BJ (cell line): ENCODE results near the gene PSME1. TPM values are rescaled to one million over a fixed set of nuclear protein-coding genes. Genes with fewer than 3 reads are reported as not detected.

Experiments
- CTCF ChIA-PET: fragments of 350-600 bp; formaldehyde crosslinking; extraction: SDS; loops from one replicate; lab custom pipeline; 2021; ENCODE audit warnings: antibody characterized with exemption, inconsistent platforms; lab: Yijun Ruan, JAX
- POLR2A ChIA-PET: fragments of 300-600 bp; sonication (Branson Sonifier 250); formaldehyde crosslinking; extraction: SDS; loops from one replicate; lab custom pipeline; 2021; ENCODE audit warnings: antibody characterized with exemption; lab: Charles Lee
- DNase-seq: peaks from one replicate; pipeline ENCODE4 v3.0.0-alpha.2; 2011; ENCODE audit warnings: low read depth
- H3K27me3 ChIP-seq: 2 replicates; pipeline ENCODE4 v1.6.0; 2011; ENCODE audit warnings: low read length; ENCODE audit not compliant: control insufficient read depth, insufficient read depth
- H3K36me3 ChIP-seq: 2 replicates; pipeline ENCODE4 v1.5.1; 2011; ENCODE audit warnings: low read length; ENCODE audit not compliant: control insufficient read depth, insufficient read depth
- H3K4me3 ChIP-seq: 2 replicates; pipeline ENCODE4 v1.5.1; 2011; ENCODE audit warnings: low read depth, mild to moderate bottlenecking, control low read depth, low read length
- CTCF ChIP-seq: IDR thresholded peaks from 2 replicates; pipeline ENCODE4 v1.5.1; 2011; ENCODE audit warnings: low read depth, mild to moderate bottlenecking, control low read depth, inconsistent platforms, low read length, moderate library complexity; ENCODE audit not compliant: insufficient read depth
- polyA plus RNA-seq: library from polyadenylated mRNA; depleted of rRNA; stranded (reverse); fragments of >200 nt; gene quantifications from 2 replicates; pipeline ENCODE4 v1.2.3, GENCODE V29; 2011

PSME1 gene
- polyA plus RNA-seq, 1 experiment: 106 TPM

DNA sequence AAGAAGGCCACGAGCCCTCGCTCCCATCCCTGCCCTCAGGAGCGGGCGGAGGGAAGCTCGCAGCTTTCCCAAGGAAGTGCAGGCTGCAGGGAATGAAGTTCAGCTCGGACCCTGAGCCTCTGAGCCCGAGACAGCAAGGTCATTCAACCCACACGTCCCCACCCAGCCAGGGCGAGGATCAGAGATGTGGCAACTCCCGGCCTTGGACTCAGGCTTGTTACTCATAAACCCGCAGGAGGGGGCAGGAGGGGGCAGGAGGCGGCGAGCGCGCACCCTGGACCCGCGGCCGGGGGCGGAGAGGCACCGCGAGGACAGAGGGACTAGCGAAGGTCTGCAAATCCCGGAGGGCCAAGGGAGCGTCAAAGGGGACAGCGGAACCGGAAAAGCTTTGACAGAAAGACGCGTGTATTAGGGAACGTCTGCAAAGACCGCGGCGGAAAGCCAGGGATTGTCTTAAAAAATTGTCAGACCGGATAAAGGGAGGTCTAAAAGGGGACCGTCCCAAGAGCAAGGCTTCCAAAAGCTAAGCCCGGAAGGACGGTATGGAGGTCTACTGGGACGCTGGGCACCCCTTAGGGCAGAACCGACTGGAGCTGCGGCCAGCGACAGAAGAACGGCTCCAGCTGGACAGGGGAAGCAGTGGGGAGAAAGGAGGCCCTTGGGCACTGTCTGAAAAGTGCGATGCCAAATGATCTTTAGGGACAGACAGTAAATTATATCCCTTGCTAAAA lies 22.0 kb upstream of the PSME1 start:
- TF ChIP-seq CTCF: no peak
- Histone ChIP-seq H3K27me3 (no peaks in the 10 kb centered on the region), H3K4me3 (peak overlapping the region; percentile 59), H3K36me3 (peaks cover 7% of the 10 kb centered on the region; the same call in 1 of the 2 replicates)
- ChIA-PET CTCF (interaction anchor here (1.0 to 2.6 kb wide), 6 partner anchors 20 to 317 kb away, joined by 3 to 15 read pairs (median 6); partner anchors contain the start of genes IRF9 and PCK2), POLR2A (interaction anchor here (0.5 to 1.2 kb wide), 7 partner anchors 8 to 1131 kb away, joined by 3 to 6 read pairs (median 4); partner anchors contain the start of genes AJUBA, PCK2, PSME2 and RNF31)
- DNase-seq: peak; percentile 54

- POLR2A ChIA-PET: interaction anchor here (0.6 to 1.2 kb wide), 6 partner anchors 9 to 317 kb away, joined by 3 to 6 read pairs (median 4); partner anchors contain the start of genes PCK2, PSME1, PSME2 and RNF31
- Histone ChIP-seq H3K4me3 (peak within 1 kb of the TSS; percentile 70), H3K27me3 (no peaks in the 10 kb centered on the region), H3K36me3 (peaks cover 11% of the 10 kb centered on the region)
- CTCF ChIA-PET: interaction anchor here (1.0 to 2.6 kb wide), 7 partner anchors 21 to 317 kb away, joined by 3 to 15 read pairs (median 4); partner anchors contain the start of genes IRF9 and PCK2
- no peak for TF ChIP-seq CTCF
- DNase-seq: peak; percentile 99
Measured at GRCh38 chr14:24114532-24115421, 21.2 kb upstream of the PSME1 start, which contains the start of the genes DCAF11 and NRL. TSS of gene DCAF11 (plus strand) at chr14:24114777. CDS start at chr14:24115595, 818 bp downstream. TSS of gene NRL (minus strand) at chr14:24114949. CDS start at chr14:24082848, 32,101 bp downstream.

DNA sequence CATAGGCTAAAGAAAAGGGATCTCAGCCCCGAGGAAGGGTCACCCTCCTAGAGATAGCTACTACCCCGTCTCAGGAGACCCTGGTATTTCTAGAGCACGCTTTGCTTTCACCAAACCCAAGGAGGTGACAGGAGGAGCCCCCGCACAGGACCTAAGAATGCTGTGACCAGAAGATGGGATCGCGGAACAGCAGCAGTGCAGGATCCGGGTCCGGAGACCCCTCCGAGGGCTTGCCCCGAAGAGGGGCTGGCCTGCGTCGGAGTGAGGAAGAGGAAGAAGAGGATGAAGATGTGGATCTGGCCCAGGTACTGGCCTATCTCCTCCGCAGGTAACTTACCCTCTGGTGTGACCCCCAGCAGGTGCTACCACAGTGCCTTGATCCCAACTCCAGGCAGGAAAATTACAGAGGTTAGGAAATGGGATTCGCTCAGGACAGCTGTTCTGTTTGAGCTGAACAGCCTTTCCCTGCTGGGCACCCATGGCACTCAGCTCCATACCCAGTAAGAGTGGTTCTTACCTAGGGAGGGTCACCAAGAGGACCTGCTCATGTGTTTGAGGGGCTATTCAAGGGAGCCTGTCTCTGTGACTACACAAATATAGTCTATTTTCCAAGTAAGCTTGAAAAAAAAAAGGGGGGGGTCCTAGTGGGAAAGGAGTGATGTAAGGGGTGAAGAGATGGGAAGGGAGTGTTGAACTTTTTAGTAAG lies 20.4 kb upstream of the PSME1 start:
- Histone ChIP-seq H3K36me3 (peaks cover 12% of the 10 kb centered on the region), H3K4me3 (peak overlapping the region; percentile 70), H3K27me3 (no peaks in the 10 kb centered on the region)
- no peak for TF ChIP-seq CTCF
- POLR2A ChIA-PET: interaction anchor here (0.6 to 1.2 kb wide), 3 partner anchors 20 to 31 kb away, joined by 4 to 6 read pairs (median 5); partner anchors contain the start of genes PCK2, PSME1, PSME2 and RNF31
- no peak for DNase-seq
- CTCF ChIA-PET: interaction anchor here (1.0 to 2.6 kb wide), 5 partner anchors 45 to 316 kb away, joined by 3 to 15 read pairs (median 7); partner anchors contain the start of gene IRF9

- Histone ChIP-seq H3K27me3 (no peaks in the 10 kb centered on the region), H3K4me3 (no peak overlapping the region), H3K36me3 (peaks cover 14% of the 10 kb centered on the region)
- ChIA-PET POLR2A (no interaction called here), CTCF (interaction anchor here (1.4 to 2.6 kb wide), 3 partner anchors 8 to 44 kb away, joined by 4 to 15 read pairs (median 7); partner anchors contain the start of gene IRF9)
- no peak for TF ChIP-seq CTCF
- no peak for DNase-seq
Measured at GRCh38 chr14:24116128-24116814, 19.7 kb upstream of the PSME1 start.
